Suprapubic skin (tissue), 4 donors: ENCODE data around the gene COL12A1. TPM values are rescaled to one million over a fixed set of nuclear protein-coding genes. Genes with fewer than 3 reads are reported as not detected.

Experiments used
- DNase-seq, 2 donors: peaks; one replicate each; pipeline ENCODE4 v3.0.0-alpha.2; 2019; ENCODE audit warnings: low spot score in 2 of 2
- H3K27ac ChIP-seq: fragments of 200-600 bp; sonication (generic); one replicate; pipeline ENCODE4 v1.5.1; 2019
- H3K27me3 ChIP-seq: fragments of 200-600 bp; sonication (generic); one replicate; pipeline ENCODE4 v1.5.1; 2019
- H3K36me3 ChIP-seq: fragments of 200-600 bp; sonication (generic); one replicate; pipeline ENCODE4 v1.5.1; 2019
- H3K4me1 ChIP-seq: fragments of 200-600 bp; sonication (generic); one replicate; pipeline ENCODE4 v1.5.1; 2019
- H3K4me3 ChIP-seq: fragments of 200-600 bp; sonication (generic); one replicate; pipeline ENCODE4 v1.5.1; 2019; ENCODE audit warnings: mild to moderate bottlenecking
- H3K9me3 ChIP-seq: fragments of 200-600 bp; sonication (generic); one replicate; pipeline ENCODE4 v1.5.1; 2019
- CTCF ChIP-seq, 2 donors: fragments of 200-600 bp in 1 of 2; fragments of 450-650 bp in 1 of 2; sonication (generic) in 1 of 2; IDR thresholded peaks; one replicate each; pipeline ENCODE4 v1.5.1; 2016 to 2019; ENCODE audit warnings: antibody characterized with exemption in 2 of 2, mild to moderate bottlenecking in 1 of 2, moderate library complexity in 1 of 2
- EP300 ChIP-seq: sonication (generic); formaldehyde crosslinking; IDR thresholded peaks from one replicate; pipeline ENCODE4 v1.6.1; 2017; ENCODE audit warnings: antibody characterized with exemption
- POLR2A ChIP-seq, 2 donors: fragments of 450-650 bp; IDR thresholded peaks; one replicate each; pipeline ENCODE4 v1.6.1; 2017; ENCODE audit warnings: antibody characterized with exemption in 2 of 2, mild to moderate bottlenecking in 2 of 2, moderate library complexity in 2 of 2
- POLR2AphosphoS5 ChIP-seq, 3 donors: sonication (generic); formaldehyde crosslinking; IDR thresholded peaks; one replicate each; pipeline ENCODE4 v1.6.1; 2017; ENCODE audit warnings: antibody characterized with exemption in 3 of 3
- WGBS: methylation state at CpG from one replicate; pipeline ENCODE4 v1.1.5; 2018; 5-methylcytosine and 5-hydroxymethylcytosine counted together
- total RNA-seq, 4 donors: library from RNA; depleted of rRNA; stranded (reverse); fragments of >200 nt; gene quantifications; one replicate each; pipeline ENCODE4 v1.1.0, GENCODE V29; 2016

Gene COL12A1
- total RNA-seq, 4 donors from 2014 or later, result 41.2 to 47.2 (median 44.1) TPM

GRCh38 chr6:75202676-75203131 is 3.1 kb downstream of the COL12A1 start:
- TF ChIP-seq POLR2AphosphoS5 (IDR thresholded peaks at IDR 0.05) (no peak), CTCF (IDR thresholded peaks at IDR 0.05) (no peak), EP300 (no peak), POLR2A (IDR thresholded peaks at IDR 0.05) (no peak)
- peaks cover 60% of the 10 kb centered on the region for H3K4me1 ChIP-seq
- no peak overlapping the region for H3K27ac ChIP-seq
- no peak for DNase-seq
- H3K36me3 ChIP-seq, result no peaks in the 10 kb centered on the region
- peaks cover 40% of the 10 kb centered on the region for H3K27me3 ChIP-seq
- peak overlapping the region; percentile 71 for H3K4me3 ChIP-seq
- WGBS, result 67% methylated on average over 12 of the region's 12 CpGs
- H3K9me3 ChIP-seq, result no peaks in the 10 kb centered on the region

- Histone ChIP-seq H3K27me3 (peaks cover 34% of the 10 kb centered on the region), H3K4me3 (peak overlapping the region; percentile 71), H3K27ac (no peak overlapping the region), H3K36me3 (no peaks in the 10 kb centered on the region), H3K4me1 (peaks cover 53% of the 10 kb centered on the region), H3K9me3 (no peaks in the 10 kb centered on the region)
- WGBS, result 41% methylated on average over 44 of the region's 46 CpGs
- TF ChIP-seq POLR2A (IDR thresholded peaks at IDR 0.05), result no peak
- no peak for TF ChIP-seq EP300
- no peak for DNase-seq
Measured at GRCh38 chr6:75201901-75202672, 3.8 kb downstream of the COL12A1 start.

DNA sequence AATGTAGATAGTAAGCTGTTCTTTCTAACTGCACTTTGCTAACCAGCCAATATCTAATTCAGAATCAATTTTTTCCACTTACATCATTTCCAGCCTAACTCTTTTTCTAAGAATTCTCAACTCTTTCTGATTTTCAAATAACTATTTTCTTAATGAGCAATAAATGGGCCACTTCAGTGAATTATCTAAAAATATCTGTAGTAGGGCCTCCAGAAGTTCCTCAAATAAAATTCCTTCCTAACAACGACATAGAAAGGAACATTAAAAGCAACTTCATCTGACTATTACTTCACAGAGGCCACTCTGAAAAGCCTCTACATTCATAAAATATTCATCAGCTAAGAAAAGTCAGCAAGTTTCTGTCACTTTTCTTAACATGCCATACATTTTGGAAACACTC is 4.8 kb downstream of the COL12A1 start:
- Histone ChIP-seq H3K27ac (no peak overlapping the region), H3K9me3 (no peaks in the 10 kb centered on the region), H3K36me3 (no peaks in the 10 kb centered on the region), H3K27me3 (peaks cover 24% of the 10 kb centered on the region), H3K4me3 (no peak overlapping the region), H3K4me1 (peaks cover 43% of the 10 kb centered on the region)
- DNase-seq, result no peak
- 30% methylated on average over 1 of the region's 1 CpG for WGBS
- TF ChIP-seq POLR2AphosphoS5 (IDR thresholded peaks at IDR 0.05) (no peak), EP300 (no peak), CTCF (IDR thresholded peaks at IDR 0.05) (no peak), POLR2A (IDR thresholded peaks at IDR 0.05) (no peak)

GRCh38 chr6:75199889-75200288 is 6.0 kb downstream of the COL12A1 start:
- peaks cover 14% of the 10 kb centered on the region for H3K27me3 ChIP-seq
- WGBS, result 74% methylated on average over 3 of the region's 3 CpGs
- H3K27ac ChIP-seq, result no peak overlapping the region
- peaks cover 31% of the 10 kb centered on the region for H3K4me1 ChIP-seq
- no peak for DNase-seq
- no peak overlapping the region for H3K4me3 ChIP-seq
- H3K9me3 ChIP-seq, result no peaks in the 10 kb centered on the region
- no peaks in the 10 kb centered on the region for H3K36me3 ChIP-seq
- TF ChIP-seq EP300 (no peak), CTCF (IDR thresholded peaks at IDR 0.05) (no peak), POLR2A (IDR thresholded peaks at IDR 0.05) (no peak), POLR2AphosphoS5 (IDR thresholded peaks at IDR 0.05) (no peak)

GRCh38 chr6:75196081-75196687 is 9.7 kb downstream of the COL12A1 start:
- H3K9me3 ChIP-seq, result no peaks in the 10 kb centered on the region
- no peaks in the 10 kb centered on the region for H3K4me1 ChIP-seq
- no peak for TF ChIP-seq EP300
- no peak for TF ChIP-seq POLR2A (IDR thresholded peaks at IDR 0.05)
- no peak for TF ChIP-seq CTCF (IDR thresholded peaks at IDR 0.05)
- no peak for TF ChIP-seq POLR2AphosphoS5 (IDR thresholded peaks at IDR 0.05)
- no peak for DNase-seq
- H3K36me3 ChIP-seq, result no peaks in the 10 kb centered on the region
- no peak overlapping the region for H3K4me3 ChIP-seq
- 54% methylated on average over 2 of the region's 2 CpGs for WGBS
- H3K27ac ChIP-seq, result no peak overlapping the region
- no peaks in the 10 kb centered on the region for H3K27me3 ChIP-seq
